HepG2 (cell line): Measurements from ENCODE around the gene CEACAM16. TPM values are rescaled to one million over a fixed set of nuclear protein-coding genes. Genes with fewer than 3 reads are reported as not detected.

Source experiments
- BRD4 ChIP-seq: sonication (generic); formaldehyde crosslinking; IDR thresholded peaks from 2 replicates; pipeline ENCODE4 v1.4.0; 2020; ENCODE audit warnings: missing genetic modification reagents
- CBFB ChIP-seq: sonication (generic); formaldehyde crosslinking; IDR thresholded peaks from 2 replicates; pipeline ENCODE4 v1.4.0; 2020; ENCODE audit warnings: missing genetic modification reagents
- GATAD2A ChIP-seq: IDR thresholded peaks from 2 replicates; pipeline ENCODE4 v1.6.1; 2016
- HIVEP1 ChIP-seq: sonication (generic); formaldehyde crosslinking; IDR thresholded peaks from 2 replicates; pipeline ENCODE4 v1.4.0; 2020; ENCODE audit warnings: mild to moderate bottlenecking, missing genetic modification reagents
- HNRNPUL1 ChIP-seq: fragments of 200-400 bp; formaldehyde crosslinking; IDR thresholded peaks from 2 replicates; pipeline ENCODE4 v1.6.1; 2017; ENCODE audit warnings: low read depth, mild to moderate bottlenecking, low read length, moderate library complexity
- JUND ChIP-seq: sonication (generic); formaldehyde crosslinking; IDR thresholded peaks from 2 replicates; pipeline ENCODE4 v1.8.0; 2022; ENCODE audit warnings: mild to moderate bottlenecking, missing genetic modification reagents
- MAFF ChIP-seq: IDR thresholded peaks from 2 replicates; pipeline ENCODE4 v1.6.1; 2011; ENCODE audit warnings: low read depth, low read length, improper control_type of control experiment
- MAFG ChIP-seq: sonication (generic); formaldehyde crosslinking; IDR thresholded peaks from 2 replicates; pipeline ENCODE4 v1.5.1; 2020; ENCODE audit warnings: mild to moderate bottlenecking, missing genetic modification reagents
- MYNN ChIP-seq: sonication (generic); formaldehyde crosslinking; IDR thresholded peaks from 2 replicates; pipeline ENCODE4 v1.4.0; 2020; ENCODE audit warnings: mild to moderate bottlenecking, low read depth, missing genetic modification reagents
- PHF8 ChIP-seq: sonication (generic); formaldehyde crosslinking; IDR thresholded peaks from 2 replicates; pipeline ENCODE4 v1.5.0; 2020; ENCODE audit warnings: missing genetic modification reagents
- RAD51 ChIP-seq: fragments of 450-650 bp; IDR thresholded peaks from 2 replicates; pipeline ENCODE4 v1.6.1; 2016; ENCODE audit warnings: borderline replicate concordance
- SIX4 ChIP-seq: sonication (generic); formaldehyde crosslinking; IDR thresholded peaks from 2 replicates; pipeline ENCODE4 v1.4.0; 2020; ENCODE audit warnings: missing genetic modification reagents
- SMYD3 ChIP-seq: sonication (generic); formaldehyde crosslinking; IDR thresholded peaks from 2 replicates; pipeline ENCODE4 v1.8.1; 2023; ENCODE audit warnings: mild to moderate bottlenecking, missing genetic modification reagents
- YY1 ChIP-seq: IDR thresholded peaks from 2 replicates; pipeline ENCODE4 v1.6.1; 2011; ENCODE audit warnings: low read length, low read depth, moderate library complexity, mild to moderate bottlenecking; ENCODE audit not compliant: insufficient read depth, insufficient replicate concordance
- ZFY ChIP-seq: sonication (generic); formaldehyde crosslinking; IDR thresholded peaks from 2 replicates; pipeline ENCODE4 v1.4.0; 2020; ENCODE audit warnings: missing genetic modification reagents
- ZMAT3 ChIP-seq: sonication (generic); formaldehyde crosslinking; conservative IDR thresholded peaks from 2 replicates; pipeline ENCODE4 v1.7.0; 2021; ENCODE audit warnings: missing genetic modification reagents
- ZNF225 ChIP-seq: sonication (generic); formaldehyde crosslinking; IDR thresholded peaks from 2 replicates; pipeline ENCODE4 v1.4.0; 2020; ENCODE audit warnings: mild to moderate bottlenecking, missing genetic modification reagents
- ZNF446 ChIP-seq: sonication (generic); formaldehyde crosslinking; IDR thresholded peaks from 2 replicates; pipeline ENCODE4 v1.5.0; 2020; ENCODE audit warnings: mild to moderate bottlenecking, missing genetic modification reagents
- ZNF619 ChIP-seq: sonication (generic); formaldehyde crosslinking; IDR thresholded peaks from 2 replicates; pipeline ENCODE4 v1.4.0; 2020; ENCODE audit warnings: mild to moderate bottlenecking, missing genetic modification reagents
- ZNF776 ChIP-seq: sonication (generic); formaldehyde crosslinking; IDR thresholded peaks from 2 replicates; pipeline ENCODE4 v1.4.0; 2020; ENCODE audit warnings: mild to moderate bottlenecking, missing genetic modification reagents
- ZSCAN31 ChIP-seq: sonication (generic); formaldehyde crosslinking; IDR thresholded peaks from 2 replicates; pipeline ENCODE4 v1.5.0; 2020; ENCODE audit warnings: low read depth, mild to moderate bottlenecking, missing genetic modification reagents
- polyA plus RNA-seq, 8 experiments: library from polyadenylated mRNA; depleted of rRNA in 3 of 8; stranded (reverse) in 7 of 8; unstranded in 1 of 8; fragments of >200 nt; fragmentation: Illumina TruSeq in 4 of 8; extraction: Trizol in 4 of 8; gene quantifications; 2 replicates each; pipeline versions ENCODE4 v1.2.1 to v1.2.3, GENCODE V29; 2011 to 2016; ENCODE audit warnings: low read depth in 4 of 8, missing spikeins in 1 of 8, mixed read lengths in 1 of 8; ENCODE audit not compliant: insufficient read depth in 1 of 8
- total RNA-seq, 5 experiments: library from RNA; depleted of rRNA; stranded (reverse); fragments of >200 nt; fragmentation: Illumina TruSeq; extraction: Trizol; gene quantifications; 2 replicates each; pipeline ENCODE4 v1.2.3, GENCODE V29; 2016; ENCODE audit warnings: low read depth in 1 of 5
- TF ChIP-seq, protein P1 (sequence below): sonication (generic); formaldehyde crosslinking; IDR thresholded peaks from 2 replicates; pipeline ENCODE4 v1.4.0; 2020; ENCODE audit warnings: missing genetic modification reagents, mild to moderate bottlenecking, borderline replicate concordance
- TF ChIP-seq, protein P2 (sequence below): sonication (generic); formaldehyde crosslinking; IDR thresholded peaks from 2 replicates; pipeline ENCODE4 v1.4.0; 2020; ENCODE audit warnings: mild to moderate bottlenecking, missing genetic modification reagents
- TF ChIP-seq, protein P3 (sequence below): sonication (generic); formaldehyde crosslinking; IDR thresholded peaks from 2 replicates; pipeline ENCODE4 v1.4.0; 2020; ENCODE audit warnings: missing genetic modification reagents

CEACAM16 gene
- total and polyA plus RNA-seq, 2 of the 13 experiments (the other 11 are each of a cell fraction or from before 2014, with no cell fraction given): not detected

GRCh38 chr19:44746946-44747738 lies 48.2 kb downstream of the CEACAM16 start (continued):
- TF ChIP-seq, protein P1, sequence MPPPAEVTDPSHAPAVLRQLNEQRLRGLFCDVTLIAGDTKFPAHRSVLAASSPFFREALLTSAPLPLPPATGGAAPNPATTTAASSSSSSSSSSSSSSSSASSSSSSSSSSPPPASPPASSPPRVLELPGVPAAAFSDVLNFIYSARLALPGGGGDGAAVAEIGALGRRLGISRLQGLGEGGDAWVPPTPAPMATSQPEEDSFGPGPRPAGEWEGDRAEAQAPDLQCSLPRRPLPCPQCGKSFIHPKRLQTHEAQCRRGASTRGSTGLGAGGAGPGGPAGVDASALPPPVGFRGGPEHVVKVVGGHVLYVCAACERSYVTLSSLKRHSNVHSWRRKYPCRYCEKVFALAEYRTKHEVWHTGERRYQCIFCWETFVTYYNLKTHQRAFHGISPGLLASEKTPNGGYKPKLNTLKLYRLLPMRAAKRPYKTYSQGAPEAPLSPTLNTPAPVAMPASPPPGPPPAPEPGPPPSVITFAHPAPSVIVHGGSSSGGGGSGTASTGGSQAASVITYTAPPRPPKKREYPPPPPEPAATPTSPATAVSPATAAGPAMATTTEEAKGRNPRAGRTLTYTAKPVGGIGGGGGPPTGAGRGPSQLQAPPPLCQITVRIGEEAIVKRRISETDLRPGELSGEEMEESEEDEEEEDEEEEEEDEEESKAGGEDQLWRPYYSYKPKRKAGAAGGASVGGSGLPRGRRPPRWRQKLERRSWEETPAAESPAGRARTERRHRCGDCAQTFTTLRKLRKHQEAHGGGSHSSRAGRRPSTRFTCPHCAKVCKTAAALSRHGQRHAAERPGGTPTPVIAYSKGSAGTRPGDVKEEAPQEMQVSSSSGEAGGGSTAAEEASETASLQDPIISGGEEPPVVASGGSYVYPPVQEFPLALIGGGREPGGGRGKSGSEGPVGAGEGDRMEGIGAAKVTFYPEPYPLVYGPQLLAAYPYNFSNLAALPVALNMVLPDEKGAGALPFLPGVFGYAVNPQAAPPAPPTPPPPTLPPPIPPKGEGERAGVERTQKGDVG (CRISPR knock-in tag): no peak
- peak; percentile 74 for TF ChIP-seq GATAD2A
- no peak; the same call in 1 of the 2 replicates for TF ChIP-seq JUND (CRISPR knock-in tag)
- no peak for TF ChIP-seq MAFG
- no peak for TF ChIP-seq YY1
- TF ChIP-seq, protein P2, sequence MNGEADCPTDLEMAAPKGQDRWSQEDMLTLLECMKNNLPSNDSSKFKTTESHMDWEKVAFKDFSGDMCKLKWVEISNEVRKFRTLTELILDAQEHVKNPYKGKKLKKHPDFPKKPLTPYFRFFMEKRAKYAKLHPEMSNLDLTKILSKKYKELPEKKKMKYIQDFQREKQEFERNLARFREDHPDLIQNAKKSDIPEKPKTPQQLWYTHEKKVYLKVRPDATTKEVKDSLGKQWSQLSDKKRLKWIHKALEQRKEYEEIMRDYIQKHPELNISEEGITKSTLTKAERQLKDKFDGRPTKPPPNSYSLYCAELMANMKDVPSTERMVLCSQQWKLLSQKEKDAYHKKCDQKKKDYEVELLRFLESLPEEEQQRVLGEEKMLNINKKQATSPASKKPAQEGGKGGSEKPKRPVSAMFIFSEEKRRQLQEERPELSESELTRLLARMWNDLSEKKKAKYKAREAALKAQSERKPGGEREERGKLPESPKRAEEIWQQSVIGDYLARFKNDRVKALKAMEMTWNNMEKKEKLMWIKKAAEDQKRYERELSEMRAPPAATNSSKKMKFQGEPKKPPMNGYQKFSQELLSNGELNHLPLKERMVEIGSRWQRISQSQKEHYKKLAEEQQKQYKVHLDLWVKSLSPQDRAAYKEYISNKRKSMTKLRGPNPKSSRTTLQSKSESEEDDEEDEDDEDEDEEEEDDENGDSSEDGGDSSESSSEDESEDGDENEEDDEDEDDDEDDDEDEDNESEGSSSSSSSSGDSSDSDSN (CRISPR knock-in tag): 0 out of 2 replicates have a peak, but pooled peaks have one; percentile 29
- 0 out of 2 replicates have a peak, but pooled peaks have one; percentile 25 for TF ChIP-seq PHF8 (CRISPR knock-in tag)
- TF ChIP-seq, protein P3, sequence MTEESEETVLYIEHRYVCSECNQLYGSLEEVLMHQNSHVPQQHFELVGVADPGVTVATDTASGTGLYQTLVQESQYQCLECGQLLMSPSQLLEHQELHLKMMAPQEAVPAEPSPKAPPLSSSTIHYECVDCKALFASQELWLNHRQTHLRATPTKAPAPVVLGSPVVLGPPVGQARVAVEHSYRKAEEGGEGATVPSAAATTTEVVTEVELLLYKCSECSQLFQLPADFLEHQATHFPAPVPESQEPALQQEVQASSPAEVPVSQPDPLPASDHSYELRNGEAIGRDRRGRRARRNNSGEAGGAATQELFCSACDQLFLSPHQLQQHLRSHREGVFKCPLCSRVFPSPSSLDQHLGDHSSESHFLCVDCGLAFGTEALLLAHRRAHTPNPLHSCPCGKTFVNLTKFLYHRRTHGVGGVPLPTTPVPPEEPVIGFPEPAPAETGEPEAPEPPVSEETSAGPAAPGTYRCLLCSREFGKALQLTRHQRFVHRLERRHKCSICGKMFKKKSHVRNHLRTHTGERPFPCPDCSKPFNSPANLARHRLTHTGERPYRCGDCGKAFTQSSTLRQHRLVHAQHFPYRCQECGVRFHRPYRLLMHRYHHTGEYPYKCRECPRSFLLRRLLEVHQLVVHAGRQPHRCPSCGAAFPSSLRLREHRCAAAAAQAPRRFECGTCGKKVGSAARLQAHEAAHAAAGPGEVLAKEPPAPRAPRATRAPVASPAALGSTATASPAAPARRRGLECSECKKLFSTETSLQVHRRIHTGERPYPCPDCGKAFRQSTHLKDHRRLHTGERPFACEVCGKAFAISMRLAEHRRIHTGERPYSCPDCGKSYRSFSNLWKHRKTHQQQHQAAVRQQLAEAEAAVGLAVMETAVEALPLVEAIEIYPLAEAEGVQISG (CRISPR knock-in tag): no peak; the same call in 1 of the 2 replicates
- no peak for TF ChIP-seq SIX4
- TF ChIP-seq RAD51: no peak
- no peak for TF ChIP-seq HNRNPUL1
- TF ChIP-seq ZMAT3 (CRISPR knock-in tag): no peak
- no peak for TF ChIP-seq ZNF225 (CRISPR knock-in tag)
- no peak for TF ChIP-seq ZNF619 (CRISPR knock-in tag)
- no peak for TF ChIP-seq CBFB (CRISPR knock-in tag)
- TF ChIP-seq SMYD3 (CRISPR knock-in tag): no peak
- no peak for TF ChIP-seq MAFF
- TF ChIP-seq ZSCAN31 (CRISPR knock-in tag): no peak
- TF ChIP-seq ZNF446 (CRISPR knock-in tag): no peak
- TF ChIP-seq BRD4: no peak
- TF ChIP-seq ZNF776 (CRISPR knock-in tag): no peak
- peak; percentile 99 for TF ChIP-seq HIVEP1
- TF ChIP-seq MYNN (CRISPR knock-in tag): no peak
- no peak for TF ChIP-seq ZFY (CRISPR knock-in tag)
